Hepatocyte (in vitro differentiated cells): ENCODE results near the gene ZNF771.

Experiments
- CTCF ChIP-seq: fragments of 200-600 bp; sonication (generic); IDR thresholded peaks from 2 replicates; pipeline ENCODE4 v1.5.1; 2016; ENCODE audit warnings: antibody characterized with exemption, mild to moderate bottlenecking; ENCODE audit not compliant: poor library complexity
- EZH2 ChIP-seq: fragments of 200-600 bp; sonication (generic); IDR thresholded peaks from 2 replicates; pipeline ENCODE4 v1.6.1; 2016; ENCODE audit warnings: antibody characterized with exemption, mild to moderate bottlenecking, borderline replicate concordance
- EZH2phosphoT487 ChIP-seq: fragments of 200-600 bp; sonication (generic); IDR thresholded peaks from one replicate; pipeline ENCODE4 v1.6.1; 2018; ENCODE audit warnings: antibody characterized with exemption, mild to moderate bottlenecking, low read depth, moderate library complexity; ENCODE audit not compliant: unreplicated experiment, severe bottlenecking

GRCh38 chr16:30395155-30395991 is 12.0 kb upstream of the ZNF771 start, which contains the start of gene ZNF48:
- TF ChIP-seq EZH2 (no peak), CTCF (no peak), EZH2phosphoT487 (no peak)
